ENCODE data around the gene ANKH. TPM values are rescaled to one million over a fixed set of nuclear protein-coding genes. Genes with fewer than 3 reads are reported as not detected.

ANKH gene
- total RNA-seq, 1 experiment from 2014 or later, result 16.9 TPM

GRCh38 chr5:14705556-14705955 lies 166.0 kb downstream of the ANKH start (continued):
- TF ChIP-seq ZBTB43 (CRISPR knock-in tag; IDR thresholded peaks at IDR 0.05), result no peak
- TF ChIP-seq USF1 (CRISPR knock-in tag; IDR thresholded peaks at IDR 0.05), result no peak

GRCh38 chr5:14702238-14702839 lies 169.2 kb downstream of the ANKH start:
- POLR2A ChIA-PET, result no interaction called here
- H3K9me3 Mint-ChIP-seq, result no peaks in the 10 kb centered on the region
- DNase-seq (ENCODE audit: low spot score) (no peak), ATAC-seq (no peak)
- no peak overlapping the region for H3K27ac Mint-ChIP-seq
- CTCF ChIA-PET, result interaction anchor here (1.2 to 1.6 kb wide), 2 partner anchors 17 to 25 kb away, joined by 4 to 5 read pairs; no protein-coding TSS in a partner anchor
- peaks cover 31% of the 10 kb centered on the region for H3K36me3 Mint-ChIP-seq
- H3K4me3 Mint-ChIP-seq, result no peak overlapping the region
- no peaks in the 10 kb centered on the region for H3K27me3 Mint-ChIP-seq (ENCODE audit: low read depth)
- H3K4me1 Mint-ChIP-seq, result no peaks in the 10 kb centered on the region
- TF ChIP-seq ZNF232 (CRISPR knock-in tag; IDR thresholded peaks at IDR 0.05), result no peak
- no peak for TF ChIP-seq ZBTB43 (CRISPR knock-in tag; IDR thresholded peaks at IDR 0.05)
- TF ChIP-seq ZNF512 (CRISPR knock-in tag; IDR thresholded peaks at IDR 0.05; ENCODE audit: borderline replicate concordance), result no peak
- TF ChIP-seq AR (CRISPR knock-in tag; IDR thresholded peaks at IDR 0.05), result no peak
- no peak for TF ChIP-seq IRF1 (CRISPR knock-in tag; IDR thresholded peaks at IDR 0.05)
- TF ChIP-seq FOXP1 (CRISPR knock-in tag; IDR thresholded peaks at IDR 0.05; ENCODE audit: borderline replicate concordance), result no peak
- no peak for TF ChIP-seq NFATC4 (CRISPR knock-in tag; IDR thresholded peaks at IDR 0.05)
- TF ChIP-seq ELF4 (CRISPR knock-in tag; IDR thresholded peaks at IDR 0.05; ENCODE audit: low read depth), result no peak
- TF ChIP-seq TEAD1 (CRISPR knock-in tag; IDR thresholded peaks at IDR 0.05), result no peak
- no peak for TF ChIP-seq ZNF281 (CRISPR knock-in tag; IDR thresholded peaks at IDR 0.05)
- TF ChIP-seq KAT7 (CRISPR knock-in tag; IDR thresholded peaks at IDR 0.05; ENCODE audit: borderline replicate concordance), result no peak
- TF ChIP-seq ERG (CRISPR knock-in tag; IDR thresholded peaks at IDR 0.05), result no peak
- TF ChIP-seq ATF6 (CRISPR knock-in tag; IDR thresholded peaks at IDR 0.05), result no peak
- no peak for TF ChIP-seq SMAD3 (CRISPR knock-in tag; IDR thresholded peaks at IDR 0.05; ENCODE audit: borderline replicate concordance)
- no peak for TF ChIP-seq PRRX2 (CRISPR knock-in tag; IDR thresholded peaks at IDR 0.05)
- TF ChIP-seq SMAD4 (CRISPR knock-in tag; IDR thresholded peaks at IDR 0.05), result no peak
- TF ChIP-seq CTCF (IDR thresholded peaks at IDR 0.05), result no peak
